ENCODE measurements around the gene ST3GAL2. TPM values are rescaled to one million over a fixed set of nuclear protein-coding genes. Genes with fewer than 3 reads are reported as not detected.

Gene ST3GAL2
- total RNA-seq, 2 experiments from 2014 or later: 44.6 to 61.0 TPM

- intact Hi-C loops (cut with micrococcal nuclease; ENCODE audit: unreplicated experiment): no loop called here
- peaks cover 6% of the 10 kb centered on the region for H3K36me3 ChIP-seq (ENCODE audit: insufficient read depth, low read length)
- H3K4me3 ChIP-seq (ENCODE audit: low read depth, low read length, poor library complexity, severe bottlenecking): peak overlapping the region; percentile 35
- H2AFZ ChIP-seq (ENCODE audit: low read length): no peak overlapping the region
- H3K4me1 ChIP-seq (ENCODE audit: insufficient read depth, low read length, poor library complexity, severe bottlenecking): peaks cover 59% of the 10 kb centered on the region
- H4K20me1 ChIP-seq (ENCODE audit: insufficient read depth, low read length): no peaks in the 10 kb centered on the region
- H3K4me2 ChIP-seq (ENCODE audit: low read length): peak overlapping the region; percentile 75
- ChIA-PET CTCF (ENCODE audit: unreplicated experiment) (interaction anchor here (0.8 kb wide), 1 partner anchor 20 kb away, joined by 3 read pairs; no protein-coding TSS in a partner anchor), POLR2A (interaction anchor here (0.9 to 1.1 kb wide), 6 partner anchors 9 to 26 kb away, joined by 4 to 7 read pairs (median 5); partner anchors contain the start of gene FCSK)
- no peaks in the 10 kb centered on the region for H3K9me3 ChIP-seq (ENCODE audit: low read length)
- DNase-seq (ENCODE audit: low spot score): no peak
- BruUV-seq (replicated peaks): no TSS peak
- peaks cover 44% of the 10 kb centered on the region for H3K79me2 ChIP-seq (ENCODE audit: insufficient read depth, low read depth, low read length)
- H3K9me2 ChIP-seq (ENCODE audit: insufficient read depth, low read length): no peaks in the 10 kb centered on the region
- no peak for TF ChIP-seq EZH2phosphoT487 (IDR thresholded peaks at IDR 0.05; ENCODE audit: borderline replicate concordance, low read depth, low read length)
- TF ChIP-seq CTCF (conservative IDR thresholded peaks at IDR 0.05; ENCODE audit: low read length): no peak
- H3K27ac ChIP-seq (ENCODE audit: low read depth, low read length, poor library complexity, severe bottlenecking): peak overlapping the region; percentile 100
Observed at GRCh38 chr16:70427786-70428177, 11.1 kb downstream of the ST3GAL2 start.

GRCh38 chr16:70422543-70422942 is 16.4 kb downstream of the ST3GAL2 start:
- H3K79me2 ChIP-seq (ENCODE audit: insufficient read depth, low read depth, low read length): peaks cover 53% of the 10 kb centered on the region; the same call in 1 of the 2 replicates
- intact Hi-C loops (cut with micrococcal nuclease; ENCODE audit: unreplicated experiment): no loop called here
- BruUV-seq (replicated peaks): no TSS peak

More at GRCh38 chr16:70422543-70422942, 16.4 kb downstream of the ST3GAL2 start:
- Histone ChIP-seq H3K4me3 (ENCODE audit: low read depth, low read length, poor library complexity, severe bottlenecking) (no peak overlapping the region), H3K9me2 (ENCODE audit: insufficient read depth, low read length) (no peaks in the 10 kb centered on the region), H3K4me1 (ENCODE audit: insufficient read depth, low read length, poor library complexity, severe bottlenecking) (peaks cover 57% of the 10 kb centered on the region), H3K4me2 (ENCODE audit: low read length) (no peak overlapping the region; the same call in 1 of the 2 replicates), H3K36me3 (ENCODE audit: insufficient read depth, low read length) (peaks cover 27% of the 10 kb centered on the region), H3K27ac (ENCODE audit: low read depth, low read length, poor library complexity, severe bottlenecking) (peak overlapping the region; percentile 37), H3K9me3 (ENCODE audit: low read length) (no peaks in the 10 kb centered on the region), H4K20me1 (ENCODE audit: insufficient read depth, low read length) (no peaks in the 10 kb centered on the region; the same call in 1 of the 2 replicates), H2AFZ (ENCODE audit: low read length) (no peak overlapping the region)
- TF ChIP-seq EZH2phosphoT487 (IDR thresholded peaks at IDR 0.05; ENCODE audit: borderline replicate concordance, low read depth, low read length) (no peak), CTCF (conservative IDR thresholded peaks at IDR 0.05; ENCODE audit: low read length) (no peak)
- POLR2A ChIA-PET: interaction anchor here (0.6 to 2.0 kb wide), 3 partner anchors 11 to 117 kb away, joined by 3 to 5 read pairs (median 4); no protein-coding TSS in a partner anchor
- CTCF ChIA-PET (ENCODE audit: unreplicated experiment): interaction anchor here (0.6 kb wide), 1 partner anchor 32 kb away, joined by 3 read pairs; no protein-coding TSS in a partner anchor
- DNase-seq (ENCODE audit: low spot score): no peak

Measured in OCI-LY7 (cell line).